MM.1S (cell line): ENCODE measurements around the gene MCF2L2.

ENCODE experiments used
- EZH2phosphoT487 ChIP-seq: fragments of 300-600 bp; sonication (generic); IDR thresholded peaks from 2 replicates; pipeline ENCODE4 v1.6.1; 2018; ENCODE audit warnings: antibody characterized with exemption, low read length
- TF ChIP-seq, protein P1 (sequence below): fragments of 300-600 bp; sonication (generic); IDR thresholded peaks from 2 replicates; pipeline ENCODE4 v1.5.1; 2016; ENCODE audit warnings: antibody characterized with exemption, low read length, mixed read lengths

DNA sequence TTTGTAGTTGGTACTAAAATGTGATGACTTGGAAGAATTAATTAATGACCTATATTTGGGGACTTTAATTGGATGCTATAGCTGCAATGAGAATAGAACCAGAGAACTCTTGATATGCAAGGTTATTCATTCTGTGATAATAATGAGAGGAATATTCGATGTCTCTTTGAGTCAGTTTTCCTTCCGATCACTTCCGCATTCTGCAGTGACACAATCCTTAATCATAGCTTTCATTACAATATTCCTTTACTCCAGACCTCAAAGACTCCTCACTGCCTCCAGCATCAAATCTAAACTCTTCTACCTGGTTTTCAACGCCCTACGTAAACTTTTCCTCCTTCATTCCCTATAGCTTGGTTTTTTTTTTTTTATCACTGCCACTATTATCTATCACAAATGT lies 153.8 kb downstream of the MCF2L2 start:
- TF ChIP-seq, protein P1, sequence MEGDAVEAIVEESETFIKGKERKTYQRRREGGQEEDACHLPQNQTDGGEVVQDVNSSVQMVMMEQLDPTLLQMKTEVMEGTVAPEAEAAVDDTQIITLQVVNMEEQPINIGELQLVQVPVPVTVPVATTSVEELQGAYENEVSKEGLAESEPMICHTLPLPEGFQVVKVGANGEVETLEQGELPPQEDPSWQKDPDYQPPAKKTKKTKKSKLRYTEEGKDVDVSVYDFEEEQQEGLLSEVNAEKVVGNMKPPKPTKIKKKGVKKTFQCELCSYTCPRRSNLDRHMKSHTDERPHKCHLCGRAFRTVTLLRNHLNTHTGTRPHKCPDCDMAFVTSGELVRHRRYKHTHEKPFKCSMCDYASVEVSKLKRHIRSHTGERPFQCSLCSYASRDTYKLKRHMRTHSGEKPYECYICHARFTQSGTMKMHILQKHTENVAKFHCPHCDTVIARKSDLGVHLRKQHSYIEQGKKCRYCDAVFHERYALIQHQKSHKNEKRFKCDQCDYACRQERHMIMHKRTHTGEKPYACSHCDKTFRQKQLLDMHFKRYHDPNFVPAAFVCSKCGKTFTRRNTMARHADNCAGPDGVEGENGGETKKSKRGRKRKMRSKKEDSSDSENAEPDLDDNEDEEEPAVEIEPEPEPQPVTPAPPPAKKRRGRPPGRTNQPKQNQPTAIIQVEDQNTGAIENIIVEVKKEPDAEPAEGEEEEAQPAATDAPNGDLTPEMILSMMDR = no peak
- TF ChIP-seq EZH2phosphoT487 = no peak
